ENCODE data around the gene PTX3. TPM values are rescaled to one million over a fixed set of nuclear protein-coding genes. Genes with fewer than 3 reads are reported as not detected.

The PTX3 gene
- total RNA-seq, 4 donors from 2014 or later = 12.3 to 727 (median 208) TPM

- no peak for DNase-seq (ENCODE audit: low spot score)
- ATAC-seq (ENCODE audit: low FRiP score) = no peak
Measured at GRCh38 chr3:157487339-157487738, 50.7 kb downstream of the PTX3 start.

DNA sequence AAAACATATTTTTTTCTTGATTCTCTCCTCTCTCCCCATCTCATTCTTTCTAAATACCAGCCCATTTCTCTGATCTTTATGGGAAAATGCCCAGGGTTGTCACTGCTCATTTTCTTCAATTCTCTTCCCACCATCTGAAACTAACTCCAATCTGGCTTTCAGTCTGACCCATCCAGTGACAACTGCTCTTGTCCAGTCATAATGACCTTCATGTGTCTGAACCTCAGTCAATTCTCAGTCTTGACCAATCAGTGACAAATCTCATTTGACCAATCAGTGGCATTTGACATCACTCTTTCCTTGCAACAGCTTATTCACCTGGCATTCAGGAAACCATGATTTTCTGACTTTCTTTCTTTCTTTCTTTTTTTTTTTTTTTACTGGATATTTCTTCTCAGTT, 51.5 kb downstream of the PTX3 start:
- DNase-seq (ENCODE audit: low spot score) = no peak
- TF ChIP-seq, protein P1, sequence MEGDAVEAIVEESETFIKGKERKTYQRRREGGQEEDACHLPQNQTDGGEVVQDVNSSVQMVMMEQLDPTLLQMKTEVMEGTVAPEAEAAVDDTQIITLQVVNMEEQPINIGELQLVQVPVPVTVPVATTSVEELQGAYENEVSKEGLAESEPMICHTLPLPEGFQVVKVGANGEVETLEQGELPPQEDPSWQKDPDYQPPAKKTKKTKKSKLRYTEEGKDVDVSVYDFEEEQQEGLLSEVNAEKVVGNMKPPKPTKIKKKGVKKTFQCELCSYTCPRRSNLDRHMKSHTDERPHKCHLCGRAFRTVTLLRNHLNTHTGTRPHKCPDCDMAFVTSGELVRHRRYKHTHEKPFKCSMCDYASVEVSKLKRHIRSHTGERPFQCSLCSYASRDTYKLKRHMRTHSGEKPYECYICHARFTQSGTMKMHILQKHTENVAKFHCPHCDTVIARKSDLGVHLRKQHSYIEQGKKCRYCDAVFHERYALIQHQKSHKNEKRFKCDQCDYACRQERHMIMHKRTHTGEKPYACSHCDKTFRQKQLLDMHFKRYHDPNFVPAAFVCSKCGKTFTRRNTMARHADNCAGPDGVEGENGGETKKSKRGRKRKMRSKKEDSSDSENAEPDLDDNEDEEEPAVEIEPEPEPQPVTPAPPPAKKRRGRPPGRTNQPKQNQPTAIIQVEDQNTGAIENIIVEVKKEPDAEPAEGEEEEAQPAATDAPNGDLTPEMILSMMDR (IDR thresholded peaks at IDR 0.05) = no peak
- no peak for ATAC-seq (ENCODE audit: low FRiP score)

More at GRCh38 chr3:157487339-157487738, 50.7 kb downstream of the PTX3 start:
- TF ChIP-seq, protein P1 (IDR thresholded peaks at IDR 0.05) = no peak

- ATAC-seq (ENCODE audit: low FRiP score) = no peak
- no peak for DNase-seq (ENCODE audit: low spot score)
- TF ChIP-seq, protein P1 (IDR thresholded peaks at IDR 0.05) = no peak
Measured at GRCh38 chr3:157491136-157491535, 54.5 kb downstream of the PTX3 start.

Other genes with a start within 250 kb of the PTX3 start
- 10 to 100 TPM in 1 of 4 donors, 1 to 10 TPM in 2, under 1 TPM in 1; 0.48 to 11.7 (median 3.2) TPM for gene VEPH1, start 66.6 kb downstream of the PTX3 start, total RNA-seq

Measured in omental fat pad (tissue), 4 donors.